Stimulated activated CD8-positive, alpha-beta memory T cell treated with anti-CD3 and anti-CD28 coated beads, Interleukin-15, amount 100 ng/mL, for 24 hours (primary cell): ENCODE data around the gene KLHL34.

Experiments used
- DNase-seq: peaks from one replicate; pipeline ENCODE4 v3.0.0-alpha.2; 2020; ENCODE audit warnings: low read depth

KLHL34 gene, protein sequence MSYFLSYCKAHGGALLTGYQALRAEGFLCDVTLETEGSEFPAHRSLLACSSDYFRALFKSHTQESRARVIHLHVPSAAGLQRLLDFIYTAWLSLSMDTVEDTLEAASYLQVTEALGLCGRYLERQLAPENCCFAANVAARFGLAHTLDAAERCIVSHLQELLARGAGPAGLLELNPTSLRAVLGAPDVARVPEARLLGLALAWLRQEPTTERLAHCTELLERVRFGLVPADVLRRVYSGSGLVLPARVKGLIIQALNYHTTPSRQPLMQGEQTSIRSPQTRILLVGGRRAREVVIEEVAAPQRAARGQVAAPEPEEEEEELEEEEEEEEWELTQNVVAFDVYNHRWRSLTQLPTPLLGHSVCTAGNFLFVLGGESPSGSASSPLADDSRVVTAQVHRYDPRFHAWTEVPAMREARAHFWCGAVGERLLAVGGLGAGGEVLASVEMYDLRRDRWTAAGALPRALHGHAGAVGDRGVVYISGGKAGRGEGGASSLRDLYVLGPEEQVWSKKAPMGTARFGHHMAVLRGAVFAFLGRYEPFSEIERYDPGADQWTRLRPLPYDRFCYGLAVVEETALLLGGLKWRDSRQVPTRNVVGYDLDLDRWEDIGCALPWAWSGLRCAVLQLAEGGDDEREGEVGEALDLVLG

GRCh38 chrX:21658152-21658737 is at the start of gene KLHL34:
Gene KLHL34 (minus strand): TSS chrX:21658330. CDS start chrX:21657788, 542 bp downstream.
- DNase-seq, result no peak

GRCh38 chrX:21705225-21705624 is 47.1 kb upstream of the KLHL34 start:
- DNase-seq, result no peak

DNA sequence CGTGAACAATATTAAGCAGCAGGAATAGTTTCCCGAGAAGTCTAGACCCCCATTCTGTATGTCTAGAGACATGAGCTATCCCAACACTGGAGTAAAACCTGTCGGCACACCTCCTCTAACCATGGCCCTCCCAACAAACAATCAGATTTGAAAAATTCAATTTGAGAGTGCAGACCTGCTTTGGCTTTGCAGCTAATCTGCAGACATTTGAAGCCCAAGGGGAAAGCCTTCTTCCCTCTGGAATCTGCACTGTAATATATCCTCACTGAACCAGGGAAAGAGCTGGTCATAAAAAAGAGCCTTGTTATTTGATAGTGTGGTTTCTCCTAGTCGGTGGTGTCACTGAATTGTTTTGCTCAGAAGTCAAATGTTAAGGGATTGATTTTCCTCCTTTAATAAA is 44.6 kb upstream of the KLHL34 start:
- no peak for DNase-seq

GRCh38 chrX:21700967-21701366 is 42.8 kb upstream of the KLHL34 start:
- DNase-seq, result no peak

DNA sequence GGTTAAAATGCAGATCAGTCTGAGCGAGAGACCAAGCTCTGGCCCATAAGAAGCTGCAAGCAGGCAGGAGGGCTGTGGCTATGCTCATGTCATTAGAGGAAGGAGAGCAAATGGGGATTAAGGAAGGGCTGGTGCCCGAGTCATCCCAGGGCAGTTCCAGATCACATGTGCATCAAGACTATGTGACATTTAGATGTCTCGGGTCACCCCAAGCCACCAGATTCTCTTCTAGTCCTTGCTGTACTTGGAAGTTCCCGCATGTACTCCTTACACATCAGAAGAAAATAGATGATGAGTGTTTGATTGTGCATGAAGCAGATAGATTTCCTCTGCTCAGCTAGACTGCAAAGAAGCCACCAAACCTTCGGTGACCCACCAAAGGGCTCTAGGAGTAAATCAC is 42.1 kb upstream of the KLHL34 start:
- DNase-seq, result no peak

GRCh38 chrX:21699136-21699535 is 41.0 kb upstream of the KLHL34 start:
- no peak for DNase-seq

DNA sequence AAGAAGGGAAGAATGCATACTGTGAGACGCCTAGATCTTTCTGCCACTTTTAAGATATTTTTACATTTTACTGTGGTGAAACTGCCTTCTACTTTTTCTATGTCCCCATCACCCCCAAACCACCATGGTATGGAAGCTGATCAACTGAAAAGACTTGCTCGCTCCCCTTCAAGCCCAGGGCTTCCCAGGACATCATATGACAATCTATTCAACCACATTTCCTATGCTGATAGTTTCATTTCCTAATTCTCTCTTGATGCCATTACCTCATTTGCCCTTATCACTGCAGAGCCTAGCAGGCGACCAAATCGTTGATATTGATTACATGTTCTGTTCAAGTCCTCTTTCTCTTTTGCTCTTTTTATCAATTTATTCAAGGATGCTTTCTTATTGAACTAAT is 40.1 kb upstream of the KLHL34 start:
- DNase-seq, result no peak

- DNase-seq, result no peak
Observed at GRCh38 chrX:21691512-21692018, 33.4 kb upstream of the KLHL34 start.

DNA sequence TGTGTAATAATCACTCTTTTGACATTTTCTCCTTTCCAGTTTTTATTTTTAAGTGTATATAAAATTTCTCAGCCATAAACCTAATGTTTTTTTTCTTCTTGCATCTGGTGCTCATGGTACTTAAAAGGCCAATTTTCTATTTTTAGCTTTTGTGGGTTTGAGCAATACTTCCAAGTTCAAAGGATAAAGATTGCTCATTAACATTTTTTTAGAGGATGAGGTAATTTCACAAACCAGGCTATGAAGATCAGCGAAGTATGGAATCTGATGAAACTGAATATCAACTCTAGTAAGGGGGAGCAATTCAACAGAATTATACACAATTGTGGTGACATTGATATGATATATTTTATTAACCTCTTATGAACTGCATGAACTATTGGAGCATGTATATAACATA is 25.8 kb upstream of the KLHL34 start:
- DNase-seq, result no peak

DNA sequence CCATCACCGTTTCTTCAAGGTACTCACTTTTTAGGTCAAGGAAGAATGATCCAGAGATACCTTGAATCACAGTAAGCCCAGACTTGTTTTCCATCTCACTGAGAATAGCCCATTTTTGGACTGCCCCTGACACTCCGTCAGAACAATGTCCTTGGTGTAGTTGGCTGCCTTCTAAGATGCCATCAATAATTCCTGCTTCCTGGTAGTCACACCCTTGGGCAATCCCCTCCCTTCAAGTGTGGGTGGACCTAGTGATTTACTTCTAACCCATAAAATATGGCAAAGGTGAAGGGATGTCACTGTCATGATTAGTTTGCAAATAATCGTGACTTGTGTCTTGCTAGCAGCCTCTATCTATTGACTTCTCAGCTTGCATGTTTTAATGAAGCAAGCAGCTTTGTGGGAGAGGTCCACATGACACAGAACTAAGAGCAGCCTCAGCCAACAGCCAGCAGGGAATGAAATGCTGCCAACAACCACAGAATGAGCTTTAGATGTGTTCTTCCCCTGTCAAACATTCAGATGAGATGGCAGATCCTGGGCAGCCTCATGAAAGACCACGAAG is 20.0 kb upstream of the KLHL34 start:
- DNase-seq, result no peak

GRCh38 chrX:21675931-21676330 is 17.8 kb upstream of the KLHL34 start:
- DNase-seq, result no peak

GRCh38 chrX:21674430-21675186 is 16.5 kb upstream of the KLHL34 start:
- DNase-seq, result no peak

- DNase-seq, result no peak
Observed at GRCh38 chrX:21666679-21667078, 8.5 kb upstream of the KLHL34 start.

- DNase-seq, result no peak
Observed at GRCh38 chrX:21666252-21666651, 8.1 kb upstream of the KLHL34 start.

- DNase-seq, result no peak
Observed at GRCh38 chrX:21662761-21663160, 4.6 kb upstream of the KLHL34 start.

GRCh38 chrX:21661316-21661715 is 3.2 kb upstream of the KLHL34 start:
- DNase-seq, result no peak

- DNase-seq, result no peak
Observed at GRCh38 chrX:21660156-21660555, 2.0 kb upstream of the KLHL34 start.

DNA sequence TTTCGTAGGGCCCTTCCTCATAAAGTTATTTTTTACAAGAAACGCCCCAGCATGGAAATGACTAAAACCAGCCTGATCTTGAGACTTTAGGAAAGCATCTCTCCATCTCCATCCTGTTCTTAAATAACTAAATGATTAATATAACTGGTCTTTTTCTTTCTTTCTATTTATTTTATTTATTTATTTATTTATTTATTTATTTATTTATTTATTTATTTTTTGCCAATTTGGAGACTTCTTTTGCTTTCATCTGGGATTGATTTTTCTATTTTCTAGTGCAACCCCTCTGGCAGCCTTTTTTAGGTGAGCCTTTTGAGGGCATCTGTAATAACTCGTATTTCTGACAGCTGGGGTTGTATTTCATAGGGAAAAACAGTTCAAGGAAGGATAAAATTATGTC is 1.2 kb upstream of the KLHL34 start:
- DNase-seq, result no peak

GRCh38 chrX:21658746-21659145 is 616 bp upstream of the KLHL34 start:
- no peak for DNase-seq

DNA sequence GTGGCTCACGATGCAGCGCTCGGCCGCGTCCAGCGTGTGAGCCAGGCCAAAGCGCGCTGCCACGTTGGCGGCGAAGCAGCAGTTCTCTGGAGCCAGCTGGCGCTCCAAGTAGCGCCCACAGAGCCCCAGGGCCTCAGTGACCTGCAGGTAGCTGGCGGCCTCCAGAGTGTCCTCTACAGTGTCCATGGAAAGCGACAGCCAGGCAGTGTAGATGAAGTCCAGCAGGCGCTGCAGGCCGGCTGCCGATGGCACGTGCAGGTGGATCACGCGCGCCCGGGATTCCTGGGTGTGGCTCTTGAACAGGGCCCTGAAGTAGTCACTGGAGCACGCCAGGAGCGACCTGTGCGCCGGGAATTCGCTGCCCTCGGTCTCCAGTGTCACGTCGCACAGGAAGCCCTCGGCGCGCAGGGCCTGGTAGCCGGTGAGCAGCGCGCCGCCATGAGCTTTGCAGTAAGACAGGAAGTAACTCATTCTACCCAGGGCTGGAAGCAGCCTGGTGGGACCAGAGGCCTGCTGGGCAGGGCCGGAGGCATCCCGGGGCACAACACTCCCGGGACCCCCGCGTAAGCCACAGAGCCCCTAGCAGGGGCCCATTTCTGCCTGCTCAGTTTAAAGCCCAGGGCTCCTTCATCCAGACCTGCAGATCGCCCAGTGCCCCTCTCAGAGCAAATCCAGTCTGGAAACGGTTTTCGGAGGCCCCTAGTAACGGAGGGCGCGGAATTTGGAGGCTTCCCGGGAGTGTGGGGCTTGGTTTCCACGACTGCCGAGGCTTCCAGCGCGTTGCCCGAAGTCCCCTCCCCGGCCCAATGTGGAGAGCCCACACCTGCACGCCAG is 595 bp downstream of the KLHL34 start:
- DNase-seq, result no peak
